Measurements from ENCODE around the gene OR52D1.

OR52D1 gene

GRCh38 chr11:5509803-5510202 is 21.3 kb downstream of the OR52D1 start, which contains the start of gene UBQLN3:
Gene UBQLN3 (minus strand): TSS chr11:5509957. CDS start chr11:5509558, 399 bp downstream.
- no peak for DNase-seq (ENCODE audit: low read depth, low spot score)

GRCh38 chr11:5514841-5515240 is 26.4 kb downstream of the OR52D1 start:
- no peak for DNase-seq (ENCODE audit: low read depth, low spot score)

- no peak for DNase-seq (ENCODE audit: low read depth, low spot score)
These were observed 28.1 kb downstream of the OR52D1 start, which contains the start of gene UBQLNL for GRCh38 chr11:5516599-5516998. Gene UBQLNL (minus strand): TSS chr11:5516699. CDS start chr11:5516441, 258 bp downstream.

GRCh38 chr11:5521540-5521939 is 33.1 kb downstream of the OR52D1 start:
- no peak for DNase-seq (ENCODE audit: low read depth, low spot score)

GRCh38 chr11:5522308-5522707 is 33.8 kb downstream of the OR52D1 start:
- DNase-seq (ENCODE audit: low read depth, low spot score) = no peak

- no peak for DNase-seq (ENCODE audit: low read depth, low spot score)
These were observed 36.3 kb downstream of the OR52D1 start for GRCh38 chr11:5524756-5525155.

- no peak for DNase-seq (ENCODE audit: low read depth, low spot score)
These were observed 39.2 kb downstream of the OR52D1 start for GRCh38 chr11:5527716-5528115.

GRCh38 chr11:5528495-5528894 is 40.0 kb downstream of the OR52D1 start:
- DNase-seq (ENCODE audit: low read depth, low spot score) = no peak

GRCh38 chr11:5531053-5531831 is 42.8 kb downstream of the OR52D1 start:
- no peak for DNase-seq (ENCODE audit: low read depth, low spot score)

- no peak for DNase-seq (ENCODE audit: low read depth, low spot score)
These were observed 45.6 kb downstream of the OR52D1 start for GRCh38 chr11:5534046-5534445.

- no peak for DNase-seq (ENCODE audit: low read depth, low spot score)
These were observed 48.0 kb downstream of the OR52D1 start for GRCh38 chr11:5536482-5536881.
